H7 (cell line): ENCODE data around the gene GGACT. TPM values are rescaled to one million over a fixed set of nuclear protein-coding genes. Genes with fewer than 3 reads are reported as not detected.

ENCODE experiments used
- DNase-seq: peaks from one replicate; pipeline ENCODE4 v3.0.0; 2012
- H3K27me3 ChIP-seq: 2 replicates; pipeline ENCODE4 v1.6.0; 2011; ENCODE audit warnings: mild to moderate bottlenecking, low read length; ENCODE audit not compliant: control insufficient read depth, insufficient read depth
- H3K36me3 ChIP-seq: replicated peaks from 2 replicates; pipeline ENCODE4 v1.5.1; 2011; ENCODE audit warnings: low read length; ENCODE audit not compliant: control insufficient read depth, insufficient read depth
- H3K4me3 ChIP-seq: 2 replicates; pipeline ENCODE4 v1.5.1; 2011; ENCODE audit warnings: low read depth, mild to moderate bottlenecking, control low read depth, low read length, moderate library complexity; ENCODE audit not compliant: insufficient read depth
- total RNA-seq: library from RNA; depleted of rRNA; stranded (reverse); fragments of >200 nt; shearing (Covaris generic); gene quantifications from 2 replicates; pipeline ENCODE4 v1.2.3, GENCODE V29; 2014; rRNA removed

GGACT gene
- total RNA-seq, 1 experiment from 2014 or later, result 3.0 TPM

GRCh38 chr13:100483841-100484381, 104.7 kb downstream of the GGACT start:
- Histone ChIP-seq H3K36me3 (no peaks in the 10 kb centered on the region), H3K27me3 (no peaks in the 10 kb centered on the region), H3K4me3 (no peak overlapping the region)
- no peak for DNase-seq

DNA sequence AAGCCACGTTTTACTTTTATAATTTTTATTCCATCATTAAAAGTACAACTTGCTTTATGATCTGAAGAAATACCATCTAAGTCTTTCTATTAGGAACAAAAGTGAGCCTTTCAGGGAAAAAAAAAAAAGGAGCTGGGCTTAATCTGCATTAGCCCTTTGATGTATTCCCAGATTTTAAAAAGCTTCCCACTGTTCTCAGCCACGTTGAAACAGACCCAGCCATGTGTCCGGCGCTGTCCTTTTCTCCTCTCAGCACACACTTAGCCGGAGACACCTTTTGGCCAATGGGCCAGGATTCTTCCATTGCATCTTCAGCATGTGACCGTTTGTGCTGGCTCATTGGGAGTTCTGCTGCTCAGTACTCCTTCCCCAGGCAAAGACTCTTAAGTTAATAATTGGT, 105.5 kb downstream of the GGACT start:
- Histone ChIP-seq H3K27me3 (no peaks in the 10 kb centered on the region), H3K36me3 (no peaks in the 10 kb centered on the region), H3K4me3 (no peak overlapping the region)
- DNase-seq, result no peak

GRCh38 chr13:100480676-100481075, 107.9 kb downstream of the GGACT start:
- H3K4me3 ChIP-seq, result no peak overlapping the region
- H3K27me3 ChIP-seq, result no peaks in the 10 kb centered on the region
- DNase-seq, result no peak
- H3K36me3 ChIP-seq, result no peaks in the 10 kb centered on the region

Other genes starting within 250 kb of the GGACT start
- gene TMTC4, start 86.0 kb upstream of the GGACT start, total RNA-seq, result 50.1 and 62.1 TPM in 2 replicates